GM18498 (cell line): ENCODE results near the gene GP9.
"Not testable (repeated sequence)": the region's sequence is repeated elsewhere in the genome, so short reads cannot be mapped to it uniquely, and the experiment has no call there.

Experiments
- ATAC-seq: cut with Tn5 transposase; IDR thresholded peaks from one replicate; pipeline ENCODE4 v1.9.1; 2021; ENCODE audit warnings: mild to moderate bottlenecking, moderate library complexity; ENCODE audit not compliant: unreplicated experiment

Gene GP9

GRCh38 chr3:129106866-129107565 lies 46.4 kb downstream of the GP9 start:
- ATAC-seq = no peak

- ATAC-seq = no peak
Observed at GRCh38 chr3:129107793-129108192, 47.2 kb downstream of the GP9 start.

GRCh38 chr3:129111076-129111780 lies 50.6 kb downstream of the GP9 start:
- ATAC-seq = not testable (repeated sequence)
